ENCODE measurements around the gene ZBTB17.

Gene ZBTB17

GRCh38 chr1:15940110-15941043 is 35.5 kb downstream of the ZBTB17 start:
- DNase-seq (ENCODE audit: low spot score): no peak
- TF ChIP-seq CTCF (IDR thresholded peaks at IDR 0.05; ENCODE audit: extremely low read depth, missing control alignments): no peak

- no peak for TF ChIP-seq CTCF (IDR thresholded peaks at IDR 0.05; ENCODE audit: extremely low read depth, missing control alignments)
- no peak for DNase-seq (ENCODE audit: low spot score)
Measured at GRCh38 chr1:15939181-15940109, 36.5 kb downstream of the ZBTB17 start.

GRCh38 chr1:15938628-15939161 is 37.2 kb downstream of the ZBTB17 start:
- DNase-seq (ENCODE audit: low spot score): no peak
- no peak for TF ChIP-seq CTCF (IDR thresholded peaks at IDR 0.05; ENCODE audit: extremely low read depth, missing control alignments)

- no peak for DNase-seq (ENCODE audit: low spot score)
- TF ChIP-seq CTCF (IDR thresholded peaks at IDR 0.05; ENCODE audit: extremely low read depth, missing control alignments): peak; percentile 0
Measured at GRCh38 chr1:15937706-15938168, 38.2 kb downstream of the ZBTB17 start.

GRCh38 chr1:15937146-15937545 is 38.8 kb downstream of the ZBTB17 start:
- no peak for TF ChIP-seq CTCF (IDR thresholded peaks at IDR 0.05; ENCODE audit: extremely low read depth, missing control alignments)
- no peak for DNase-seq (ENCODE audit: low spot score)

GRCh38 chr1:15936025-15936424 is 39.9 kb downstream of the ZBTB17 start:
- TF ChIP-seq CTCF (IDR thresholded peaks at IDR 0.05; ENCODE audit: extremely low read depth, missing control alignments): no peak
- DNase-seq (ENCODE audit: low spot score): no peak
